Caco-2 (cell line): Measurements from ENCODE around the gene ZBTB39. TPM values are rescaled to one million over a fixed set of nuclear protein-coding genes. Genes with fewer than 3 reads are reported as not detected.

Source experiments
- BruUV-seq: library from RNA; stranded (reverse); fragments of 400-500 nt; replicated peaks from 2 replicates; lab custom pipeline; 2021; lab: Mats Ljungman, UMichigan
- CTCF ChIA-PET: fragments of 300-600 bp; sonication (Branson Sonifier 250); formaldehyde crosslinking; loops from one replicate; lab custom pipeline; 2022; ENCODE audit warnings: antibody characterized with exemption; lab: Charles Lee
- POLR2A ChIA-PET: fragments of 300-600 bp; sonication (Branson Sonifier 250); formaldehyde crosslinking; loops from one replicate; lab custom pipeline; 2022; ENCODE audit warnings: antibody characterized with exemption; lab: Charles Lee
- DNase-seq, 2 experiments: peaks; one replicate each; pipeline versions ENCODE4 v3.0.0 to v3.0.0-alpha.2; 2020 to 2022
- H3K27me3 ChIP-seq: replicated peaks from 2 replicates; pipeline ENCODE4 v1.6.0; 2011; ENCODE audit warnings: low read length; ENCODE audit not compliant: control insufficient read depth, insufficient read depth
- H3K36me3 ChIP-seq: 2 replicates; pipeline ENCODE4 v1.5.1; 2011; ENCODE audit warnings: low read length; ENCODE audit not compliant: control insufficient read depth, insufficient read depth
- H3K4me1 ChIP-seq: fragments of 250-450 bp; sonication (Bioruptor Pico); 2 replicates; pipeline ENCODE4 v1.5.1; 2020; ENCODE audit warnings: mild to moderate bottlenecking
- H3K4me3 ChIP-seq: 2 replicates; pipeline ENCODE4 v1.5.1; 2011; ENCODE audit warnings: low read depth, mild to moderate bottlenecking, control low read depth, low read length
- H3K9me3 ChIP-seq: fragments of 250-450 bp; sonication (Bioruptor Pico); 2 replicates; pipeline ENCODE4 v1.5.1; 2020; ENCODE audit warnings: mild to moderate bottlenecking, moderate library complexity
- H3K27ac Mint-ChIP-seq: one replicate; pipeline ENCODE4 v1.8.0; 2022; ENCODE audit warnings: mixed read lengths; ENCODE audit not compliant: unreplicated experiment
- H3K27me3 Mint-ChIP-seq: one replicate; pipeline ENCODE4 v1.8.0; 2022; ENCODE audit warnings: mixed read lengths; ENCODE audit not compliant: insufficient read depth, unreplicated experiment
- H3K36me3 Mint-ChIP-seq: one replicate; pipeline ENCODE4 v1.8.0; 2022; ENCODE audit warnings: mild to moderate bottlenecking, mixed read lengths; ENCODE audit not compliant: insufficient read depth, unreplicated experiment
- H3K4me1 Mint-ChIP-seq: one replicate; pipeline ENCODE4 v1.8.0; 2022; ENCODE audit warnings: low read depth, mixed read lengths; ENCODE audit not compliant: unreplicated experiment
- H3K4me3 Mint-ChIP-seq: one replicate; pipeline ENCODE4 v1.8.0; 2022; ENCODE audit warnings: mild to moderate bottlenecking, moderate library complexity, mixed read lengths; ENCODE audit not compliant: unreplicated experiment
- H3K9me3 Mint-ChIP-seq: one replicate; pipeline ENCODE4 v1.8.0; 2022; ENCODE audit warnings: mixed read lengths; ENCODE audit not compliant: unreplicated experiment
- CTCF ChIP-seq, 2 experiments: fragments of 200-600 bp in 1 of 2; IDR thresholded peaks; 1 replicate in 1 of 2; 2 replicates in 1 of 2; pipeline versions ENCODE4 v1.5.1 to v1.8.0; 2011 to 2022; ENCODE audit warnings: antibody characterized with exemption in 1 of 2, control low read depth in 1 of 2, inconsistent platforms in 1 of 2, low read depth in 1 of 2, low read length in 1 of 2, mild to moderate bottlenecking in 1 of 2, moderate library complexity in 1 of 2; ENCODE audit not compliant: insufficient read depth in 1 of 2, severe bottlenecking in 1 of 2, unreplicated experiment in 1 of 2
- intact Hi-C: fragments of 100-400 bp; cut with micrococcal nuclease; formaldehyde crosslinking; loops from one replicate; pipeline ENCODE4 v1.10.0; 2022; ENCODE audit not compliant: unreplicated experiment
- total RNA-seq: library from RNA; stranded (reverse); gene quantifications from 2 replicates; pipeline ENCODE4 v1.2.3, GENCODE V29; 2022

Gene ZBTB39
- total RNA-seq, 1 experiment from 2014 or later: 12.8 TPM

- Histone ChIP-seq H3K4me3 (no peak overlapping the region), H3K36me3 (peaks cover 6% of the 10 kb centered on the region), H3K9me3 (no peaks in the 10 kb centered on the region), H3K27me3 (no peaks in the 10 kb centered on the region), H3K4me1 (peaks cover 15% of the 10 kb centered on the region)
- no peak for DNase-seq
- H3K9me3 Mint-ChIP-seq: no peaks in the 10 kb centered on the region
- no peak overlapping the region for H3K27ac Mint-ChIP-seq
- no TSS peak for BruUV-seq
- ChIA-PET POLR2A (no interaction called here), CTCF (interaction anchor here (1.8 kb wide), 1 partner anchor 12 kb away, joined by 14 read pairs; no protein-coding TSS in a partner anchor)
- H3K36me3 Mint-ChIP-seq: peaks cover 34% of the 10 kb centered on the region
- intact Hi-C loops: no loop called here
- no peak overlapping the region for H3K4me3 Mint-ChIP-seq
- no peaks in the 10 kb centered on the region for H3K27me3 Mint-ChIP-seq
- no peak for TF ChIP-seq CTCF (IDR thresholded peaks at IDR 0.05; ENCODE audit: insufficient read depth in 1 of 2, low read depth in 1 of 2, low read length in 1 of 2, severe bottlenecking in 1 of 2, unreplicated experiment in 1 of 2)
- peaks cover 20% of the 10 kb centered on the region for H3K4me1 Mint-ChIP-seq
These were observed 6.0 kb downstream of the ZBTB39 start for GRCh38 chr12:57000393-57000792.

- no peak overlapping the region for H3K4me3 ChIP-seq
- Mint-ChIP-seq H3K4me1 (peaks cover 15% of the 10 kb centered on the region), H3K27ac (no peak overlapping the region), H3K4me3 (no peak overlapping the region), H3K36me3 (peaks cover 34% of the 10 kb centered on the region), H3K27me3 (no peaks in the 10 kb centered on the region), H3K9me3 (no peaks in the 10 kb centered on the region)
- POLR2A ChIA-PET: no interaction called here
- no peak for TF ChIP-seq CTCF (IDR thresholded peaks at IDR 0.05; ENCODE audit: insufficient read depth in 1 of 2, low read depth in 1 of 2, low read length in 1 of 2, severe bottlenecking in 1 of 2, unreplicated experiment in 1 of 2)
- no peaks in the 10 kb centered on the region for H3K27me3 ChIP-seq
- DNase-seq: no peak
- CTCF ChIA-PET: no interaction called here
- BruUV-seq: no TSS peak
- no peaks in the 10 kb centered on the region for H3K9me3 ChIP-seq
- peaks cover 5% of the 10 kb centered on the region for H3K36me3 ChIP-seq
- peaks cover 11% of the 10 kb centered on the region for H3K4me1 ChIP-seq
- intact Hi-C loops: no loop called here
These were observed 6.9 kb downstream of the ZBTB39 start for GRCh38 chr12:56999456-56999855.

- ChIA-PET POLR2A (no interaction called here), CTCF (no interaction called here)
- no peak for TF ChIP-seq CTCF (IDR thresholded peaks at IDR 0.05; ENCODE audit: insufficient read depth in 1 of 2, low read depth in 1 of 2, low read length in 1 of 2, severe bottlenecking in 1 of 2, unreplicated experiment in 1 of 2)
- peaks cover 11% of the 10 kb centered on the region for H3K4me1 ChIP-seq
- no peaks in the 10 kb centered on the region for H3K27me3 ChIP-seq
- H3K36me3 ChIP-seq: peaks cover 5% of the 10 kb centered on the region
- no peak overlapping the region for H3K27ac Mint-ChIP-seq
- H3K4me1 Mint-ChIP-seq: peaks cover 10% of the 10 kb centered on the region
- H3K9me3 ChIP-seq: no peaks in the 10 kb centered on the region
- peaks cover 29% of the 10 kb centered on the region for H3K36me3 Mint-ChIP-seq
- no TSS peak for BruUV-seq
- H3K27me3 Mint-ChIP-seq: no peaks in the 10 kb centered on the region
- H3K4me3 Mint-ChIP-seq: no peak overlapping the region
- intact Hi-C loops: no loop called here
- H3K4me3 ChIP-seq: no peak overlapping the region
- DNase-seq: no peak
- H3K9me3 Mint-ChIP-seq: no peaks in the 10 kb centered on the region
These were observed 7.4 kb downstream of the ZBTB39 start for GRCh38 chr12:56998981-56999380.
